ENCODE results near the gene ARL15.

The ARL15 gene

GRCh38 chr5:54040018-54040417 lies 270.4 kb downstream of the ARL15 start:
- no peaks in the 10 kb centered on the region for H3K79me1 ChIP-seq (ENCODE audit: low read depth, low read length)
- no CpG with 5 or more reads among the region's 1 CpG for WGBS, 2 donors (ENCODE audit: extremely low coverage in 2 of 2, insufficient read length in 2 of 2, insufficient replicate concordance in 1 of 2)
- H3K4ac ChIP-seq (ENCODE audit: low read length): no peak overlapping the region
- H3K27ac ChIP-seq (replicated peaks; ENCODE audit: low read length): no peak overlapping the region
- H3K4me1 ChIP-seq (ENCODE audit: control insufficient read depth in 2 of 2, insufficient read depth in 1 of 2, low read depth in 1 of 2, low read length in 2 of 2): no peaks in the 10 kb centered on the region
- H2BK12ac ChIP-seq (ENCODE audit: low read length): no peak overlapping the region
- no peak overlapping the region for H3K18ac ChIP-seq (ENCODE audit: low read length)
- H3K14ac ChIP-seq (ENCODE audit: low read length): no peak overlapping the region
- H4K8ac ChIP-seq (ENCODE audit: low read depth, low read length): no peak overlapping the region
- no peak for DNase-seq (ENCODE audit: low spot score)
- H2AFZ ChIP-seq (ENCODE audit: low read length): no peak overlapping the region
- H3K4me3 ChIP-seq (ENCODE audit: low read length in 2 of 2): no peak overlapping the region
- H2BK120ac ChIP-seq (ENCODE audit: low read depth, low read length): no peak overlapping the region
- H3K9ac ChIP-seq (ENCODE audit: low read depth, low read length, poor library complexity): no peak overlapping the region
- H2BK5ac ChIP-seq (ENCODE audit: low read length): no peak overlapping the region
- no peak overlapping the region for H2BK15ac ChIP-seq (ENCODE audit: low read length)
- H4K91ac ChIP-seq (ENCODE audit: low read depth, low read length, poor library complexity): no peak overlapping the region
- H3K9me3 ChIP-seq (replicated peaks in 1 of 2; ENCODE audit: control insufficient read depth in 2 of 2, insufficient read depth in 1 of 2, low read depth in 1 of 2, low read length in 2 of 2): no peaks in the 10 kb centered on the region
- no peak overlapping the region for H3K4me2 ChIP-seq (ENCODE audit: insufficient read depth, low read length, poor library complexity, severe bottlenecking)
- no peak overlapping the region for H3K23ac ChIP-seq (ENCODE audit: low read depth, low read length, poor library complexity)
- no peaks in the 10 kb centered on the region for H3K36me3 ChIP-seq (replicated peaks in 1 of 2; ENCODE audit: control insufficient read depth in 2 of 2, insufficient read depth in 2 of 2, low read length in 2 of 2)
- H2AK5ac ChIP-seq (ENCODE audit: low read depth, low read length): no peak overlapping the region
- H3K27me3 ChIP-seq (ENCODE audit: control insufficient read depth in 3 of 3, insufficient read depth in 3 of 3, low read depth in 1 of 3, low read length in 3 of 3): no peaks in the 10 kb centered on the region

- no peak overlapping the region for H2BK5ac ChIP-seq (ENCODE audit: low read length)
- no peak overlapping the region for H3K27ac ChIP-seq (replicated peaks; ENCODE audit: low read length)
- no peak overlapping the region for H3K4me3 ChIP-seq (ENCODE audit: low read length in 2 of 2)
- H2BK15ac ChIP-seq (ENCODE audit: low read length): no peak overlapping the region
- no peak overlapping the region for H3K4ac ChIP-seq (ENCODE audit: low read length)
- H3K9ac ChIP-seq (ENCODE audit: low read depth, low read length, poor library complexity): no peak overlapping the region
- H3K23ac ChIP-seq (ENCODE audit: low read depth, low read length, poor library complexity): no peak overlapping the region
- no peak for DNase-seq (ENCODE audit: low spot score)
- H3K4me2 ChIP-seq (ENCODE audit: insufficient read depth, low read length, poor library complexity, severe bottlenecking): no peak overlapping the region
- H3K18ac ChIP-seq (ENCODE audit: low read length): no peak overlapping the region
- no peaks in the 10 kb centered on the region for H3K79me1 ChIP-seq (ENCODE audit: low read depth, low read length)
- no peak overlapping the region for H3K14ac ChIP-seq (ENCODE audit: low read length)
- no peaks in the 10 kb centered on the region for H3K27me3 ChIP-seq (ENCODE audit: control insufficient read depth in 3 of 3, insufficient read depth in 3 of 3, low read depth in 1 of 3, low read length in 3 of 3)
- WGBS, 2 donors (ENCODE audit: extremely low coverage in 2 of 2, insufficient read length in 2 of 2, insufficient replicate concordance in 1 of 2): no CpG with 5 or more reads among the region's 1 CpG
- H2BK120ac ChIP-seq (ENCODE audit: low read depth, low read length): no peak overlapping the region
- no peak overlapping the region for H4K91ac ChIP-seq (ENCODE audit: low read depth, low read length, poor library complexity)
- no peaks in the 10 kb centered on the region for H3K9me3 ChIP-seq (replicated peaks in 1 of 2; ENCODE audit: control insufficient read depth in 2 of 2, insufficient read depth in 1 of 2, low read depth in 1 of 2, low read length in 2 of 2)
- no peaks in the 10 kb centered on the region for H3K36me3 ChIP-seq (replicated peaks in 1 of 2; ENCODE audit: control insufficient read depth in 2 of 2, insufficient read depth in 2 of 2, low read length in 2 of 2)
- no peak overlapping the region for H2AFZ ChIP-seq (ENCODE audit: low read length)
- H3K4me1 ChIP-seq (ENCODE audit: control insufficient read depth in 2 of 2, insufficient read depth in 1 of 2, low read depth in 1 of 2, low read length in 2 of 2): no peaks in the 10 kb centered on the region
- H4K8ac ChIP-seq (ENCODE audit: low read depth, low read length): no peak overlapping the region
- no peak overlapping the region for H2AK5ac ChIP-seq (ENCODE audit: low read depth, low read length)
- no peak overlapping the region for H2BK12ac ChIP-seq (ENCODE audit: low read length)
Measured at GRCh38 chr5:54037205-54037604, 273.2 kb downstream of the ARL15 start.

GRCh38 chr5:54030981-54031380 lies 279.4 kb downstream of the ARL15 start:
- no peak overlapping the region for H2BK120ac ChIP-seq (ENCODE audit: low read depth, low read length)
- no peak overlapping the region for H2AK5ac ChIP-seq (ENCODE audit: low read depth, low read length)
- H2AFZ ChIP-seq (ENCODE audit: low read length): no peak overlapping the region
- no peak overlapping the region for H3K4ac ChIP-seq (ENCODE audit: low read length)
- no peaks in the 10 kb centered on the region for H3K4me1 ChIP-seq (ENCODE audit: control insufficient read depth in 2 of 2, insufficient read depth in 1 of 2, low read depth in 1 of 2, low read length in 2 of 2)
- H4K8ac ChIP-seq (ENCODE audit: low read depth, low read length): no peak overlapping the region
- H3K23ac ChIP-seq (ENCODE audit: low read depth, low read length, poor library complexity): no peak overlapping the region
- no peak overlapping the region for H3K18ac ChIP-seq (ENCODE audit: low read length)
- no peak overlapping the region for H2BK5ac ChIP-seq (ENCODE audit: low read length)
- H2BK12ac ChIP-seq (ENCODE audit: low read length): no peak overlapping the region
- no peaks in the 10 kb centered on the region for H3K27me3 ChIP-seq (ENCODE audit: control insufficient read depth in 3 of 3, insufficient read depth in 3 of 3, low read depth in 1 of 3, low read length in 3 of 3)
- H3K9me3 ChIP-seq (replicated peaks in 1 of 2; ENCODE audit: control insufficient read depth in 2 of 2, insufficient read depth in 1 of 2, low read depth in 1 of 2, low read length in 2 of 2): no peaks in the 10 kb centered on the region
- H2BK15ac ChIP-seq (ENCODE audit: low read length): no peak overlapping the region
- no peak for DNase-seq (ENCODE audit: low spot score)
- H3K79me1 ChIP-seq (ENCODE audit: low read depth, low read length): no peaks in the 10 kb centered on the region
- H3K27ac ChIP-seq (replicated peaks; ENCODE audit: low read length): no peak overlapping the region
- H3K14ac ChIP-seq (ENCODE audit: low read length): no peak overlapping the region
- no peak overlapping the region for H3K4me2 ChIP-seq (ENCODE audit: insufficient read depth, low read length, poor library complexity, severe bottlenecking)
- no peak overlapping the region for H3K9ac ChIP-seq (ENCODE audit: low read depth, low read length, poor library complexity)
- WGBS, 2 donors (ENCODE audit: extremely low coverage in 2 of 2, insufficient read length in 2 of 2, insufficient replicate concordance in 1 of 2): no CpG with 5 or more reads among the region's 3 CpGs
- H3K36me3 ChIP-seq (replicated peaks in 1 of 2; ENCODE audit: control insufficient read depth in 2 of 2, insufficient read depth in 2 of 2, low read length in 2 of 2): no peaks in the 10 kb centered on the region
- no peak overlapping the region for H3K4me3 ChIP-seq (ENCODE audit: low read length in 2 of 2)
- H4K91ac ChIP-seq (ENCODE audit: low read depth, low read length, poor library complexity): no peak overlapping the region

GRCh38 chr5:54024466-54024865 lies 285.9 kb downstream of the ARL15 start:
- Histone ChIP-seq H2AK5ac (ENCODE audit: low read depth, low read length) (no peak overlapping the region), H4K91ac (ENCODE audit: low read depth, low read length, poor library complexity) (no peak overlapping the region), H3K79me1 (ENCODE audit: low read depth, low read length) (no peaks in the 10 kb centered on the region), H2BK12ac (ENCODE audit: low read length) (no peak overlapping the region), H3K14ac (ENCODE audit: low read length) (no peak overlapping the region), H3K4me3 (ENCODE audit: low read length in 2 of 2) (no peak overlapping the region), H3K4me2 (ENCODE audit: insufficient read depth, low read length, poor library complexity, severe bottlenecking) (no peak overlapping the region), H3K27me3 (ENCODE audit: control insufficient read depth in 3 of 3, insufficient read depth in 3 of 3, low read depth in 1 of 3, low read length in 3 of 3) (no peaks in the 10 kb centered on the region), H3K9me3 (replicated peaks in 1 of 2; ENCODE audit: control insufficient read depth in 2 of 2, insufficient read depth in 1 of 2, low read depth in 1 of 2, low read length in 2 of 2) (peaks cover 0 to 5% of the 10 kb centered on the region in 2 donors), H3K4me1 (ENCODE audit: control insufficient read depth in 2 of 2, insufficient read depth in 1 of 2, low read depth in 1 of 2, low read length in 2 of 2) (peaks cover 6 to 11% of the 10 kb centered on the region in 2 donors), H2BK15ac (ENCODE audit: low read length) (no peak overlapping the region), H2BK120ac (ENCODE audit: low read depth, low read length) (no peak overlapping the region), H2AFZ (ENCODE audit: low read length) (no peak overlapping the region), H3K36me3 (replicated peaks in 1 of 2; ENCODE audit: control insufficient read depth in 2 of 2, insufficient read depth in 2 of 2, low read length in 2 of 2) (no peaks in the 10 kb centered on the region), H3K27ac (replicated peaks; ENCODE audit: low read length) (no peak overlapping the region), H2BK5ac (ENCODE audit: low read length) (no peak overlapping the region), H3K18ac (ENCODE audit: low read length) (no peak overlapping the region), H3K23ac (ENCODE audit: low read depth, low read length, poor library complexity) (no peak overlapping the region), H4K8ac (ENCODE audit: low read depth, low read length) (no peak overlapping the region), H3K4ac (ENCODE audit: low read length) (no peak overlapping the region), H3K9ac (ENCODE audit: low read depth, low read length, poor library complexity) (no peak overlapping the region)
- no CpG with 5 or more reads among the region's 1 CpG for WGBS, 2 donors (ENCODE audit: extremely low coverage in 2 of 2, insufficient read length in 2 of 2, insufficient replicate concordance in 1 of 2)
- no peak for DNase-seq (ENCODE audit: low spot score)

All from neuronal stem cell (in vitro differentiated cells).